GM19043 (cell line): Measurements from ENCODE around the gene WWOX.

Source experiments
- ATAC-seq: cut with Tn5 transposase; IDR thresholded peaks from one replicate; pipeline ENCODE4 v1.9.1; 2021; ENCODE audit warnings: low read depth; ENCODE audit not compliant: unreplicated experiment

Gene WWOX

GRCh38 chr16:79008036-79008868 lies 908.8 kb downstream of the WWOX start:
- no peak for ATAC-seq

DNA sequence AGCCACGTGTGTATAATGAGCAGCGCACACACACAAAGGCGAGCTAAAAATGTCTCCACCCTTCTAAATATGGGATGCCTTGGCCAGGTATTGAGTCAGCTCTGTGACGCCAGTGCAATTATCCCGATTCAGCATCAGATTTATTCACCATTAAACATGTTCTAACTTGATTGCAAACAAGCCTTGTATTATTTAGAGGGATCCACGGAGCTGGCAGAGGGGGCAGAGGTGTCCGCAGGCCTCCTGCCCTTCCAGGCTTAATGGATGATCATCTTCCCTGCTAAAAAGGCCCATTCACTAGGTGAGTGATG lies 909.4 kb downstream of the WWOX start:
- no peak for ATAC-seq

DNA sequence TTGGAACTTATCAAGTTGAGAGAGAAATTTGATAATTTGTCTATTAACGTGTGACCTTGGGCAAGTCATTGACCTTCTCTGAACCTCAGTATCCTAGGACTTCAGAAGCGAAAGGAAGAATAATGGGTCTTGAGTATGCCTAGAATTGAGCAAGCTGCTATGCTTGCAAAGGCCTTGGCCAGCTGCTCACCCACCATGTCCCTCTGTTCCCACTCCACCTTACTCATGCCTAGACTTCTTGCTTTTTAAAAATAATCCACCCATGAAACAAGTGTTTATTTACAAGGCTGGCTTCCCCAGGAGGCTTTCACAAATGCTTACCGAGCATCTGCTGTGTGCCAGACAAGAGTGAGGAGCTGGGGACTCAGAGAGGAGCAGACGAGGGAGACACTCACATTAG lies 910.4 kb downstream of the WWOX start:
- ATAC-seq = no peak

GRCh38 chr16:79011282-79011681 lies 911.8 kb downstream of the WWOX start:
- no peak for ATAC-seq

DNA sequence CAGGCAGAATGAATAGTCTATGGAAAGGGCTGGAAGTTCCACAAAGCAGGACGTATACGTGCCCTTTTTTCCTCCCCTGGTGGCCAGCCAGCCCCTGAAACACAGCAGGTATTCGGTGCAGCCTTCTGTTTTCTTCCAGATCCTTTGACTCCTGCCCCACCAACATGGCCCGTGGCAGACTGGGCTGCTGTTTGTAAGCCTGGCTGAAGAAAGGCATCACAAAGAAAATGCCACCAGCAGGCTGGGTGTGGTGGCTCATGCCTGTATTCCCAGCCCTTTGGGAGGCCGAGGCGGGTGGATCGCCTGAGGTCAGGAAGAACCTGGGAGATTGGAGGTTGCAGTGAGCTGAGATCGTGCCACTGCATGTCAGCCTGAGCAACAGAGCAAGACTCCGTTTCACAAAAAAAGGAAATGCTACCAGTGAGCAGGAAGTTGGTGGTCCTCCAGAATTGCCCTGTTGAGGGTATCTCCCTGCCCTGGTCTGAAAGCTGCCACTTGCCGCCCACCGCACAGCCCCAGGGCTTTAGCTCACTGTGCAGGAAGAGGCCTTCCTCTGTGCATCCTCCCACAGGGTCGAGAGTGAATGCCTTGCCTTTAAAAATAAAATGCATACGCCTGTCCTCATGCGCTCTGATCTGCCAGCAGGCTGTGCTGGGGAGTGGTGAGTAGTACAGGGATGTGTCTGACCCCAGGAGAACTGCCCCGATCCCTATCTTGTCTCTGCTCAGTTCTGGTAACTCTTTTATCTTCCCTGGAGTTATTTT lies 913.4 kb downstream of the WWOX start:
- ATAC-seq = no peak

GRCh38 chr16:79013930-79014660 lies 914.6 kb downstream of the WWOX start:
- no peak for ATAC-seq

DNA sequence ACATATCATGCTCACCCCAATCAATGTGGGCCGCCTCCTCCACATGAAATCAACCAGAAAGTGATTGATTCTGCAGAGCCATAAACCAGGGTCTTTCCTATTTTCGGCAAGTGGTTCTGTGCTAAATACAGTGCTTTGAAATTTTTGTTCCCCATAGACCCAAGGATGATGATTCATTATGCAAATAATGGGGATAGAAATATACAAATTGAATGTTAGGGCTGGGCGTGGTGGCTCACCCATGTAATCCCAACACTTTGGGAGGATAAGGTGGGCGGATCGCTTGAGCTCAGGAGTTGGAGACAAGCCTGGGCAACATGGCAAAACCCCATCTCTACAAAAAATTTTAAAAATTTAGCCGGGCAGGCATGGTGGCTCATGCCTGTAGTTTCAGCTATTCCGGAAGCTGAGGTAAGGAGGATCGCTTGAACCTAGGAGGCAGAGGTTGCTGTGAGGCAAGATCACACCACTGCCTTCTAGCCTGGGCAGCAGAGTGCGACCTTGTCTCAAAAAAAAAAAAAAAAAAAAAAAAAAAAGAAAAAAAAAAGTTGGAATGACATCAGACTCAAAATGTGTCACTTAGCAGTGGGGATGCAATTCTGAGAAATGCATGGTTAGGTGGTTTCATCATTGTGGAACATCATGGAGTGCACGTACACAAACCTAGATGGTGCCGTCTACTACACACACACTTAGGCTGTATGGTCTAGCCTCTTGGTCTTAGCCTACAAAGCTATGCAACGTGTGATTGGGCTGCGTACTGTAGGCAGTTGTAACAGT lies 919.4 kb downstream of the WWOX start:
- no peak for ATAC-seq

DNA sequence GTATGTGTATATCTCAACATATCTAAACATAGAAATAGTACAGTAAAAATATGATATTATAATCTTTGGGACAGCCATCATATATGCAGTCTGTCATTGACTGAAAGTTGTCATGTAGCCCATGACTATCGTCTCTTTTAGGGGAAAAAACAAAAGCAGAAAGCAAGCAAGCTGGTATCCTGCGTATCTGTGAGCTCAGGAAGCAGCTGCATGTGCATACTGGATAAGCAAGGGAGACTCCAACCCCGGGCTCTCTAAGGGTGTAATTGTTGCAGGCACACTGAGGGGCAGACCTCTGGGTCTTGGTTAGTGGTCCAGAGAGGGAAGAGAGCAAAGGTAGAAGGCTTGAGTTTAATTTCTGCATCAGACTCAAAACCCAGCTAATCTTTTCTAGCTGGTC lies 920.0 kb downstream of the WWOX start:
- ATAC-seq = no peak

GRCh38 chr16:79021991-79022630 lies 922.7 kb downstream of the WWOX start:
- ATAC-seq = no peak

DNA sequence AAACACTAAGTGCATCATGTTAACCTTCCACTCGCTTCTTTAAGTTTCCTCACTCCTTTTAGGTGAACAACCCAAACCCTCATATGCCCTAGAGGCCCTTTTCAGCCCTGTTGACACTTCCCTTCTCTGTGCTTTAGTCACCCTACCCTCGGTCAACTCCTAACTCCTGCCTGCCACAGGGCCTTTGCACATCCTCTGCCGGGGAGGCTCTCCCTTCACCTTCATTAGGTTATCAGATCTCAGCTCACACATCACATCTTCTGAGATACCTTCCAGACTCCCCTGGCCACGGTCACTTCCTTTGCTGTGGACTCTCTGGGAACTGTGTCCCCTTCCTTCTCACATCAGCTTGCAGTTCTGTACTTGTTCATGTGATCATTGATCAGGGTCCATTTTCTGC lies 926.7 kb downstream of the WWOX start:
- no peak for ATAC-seq

DNA sequence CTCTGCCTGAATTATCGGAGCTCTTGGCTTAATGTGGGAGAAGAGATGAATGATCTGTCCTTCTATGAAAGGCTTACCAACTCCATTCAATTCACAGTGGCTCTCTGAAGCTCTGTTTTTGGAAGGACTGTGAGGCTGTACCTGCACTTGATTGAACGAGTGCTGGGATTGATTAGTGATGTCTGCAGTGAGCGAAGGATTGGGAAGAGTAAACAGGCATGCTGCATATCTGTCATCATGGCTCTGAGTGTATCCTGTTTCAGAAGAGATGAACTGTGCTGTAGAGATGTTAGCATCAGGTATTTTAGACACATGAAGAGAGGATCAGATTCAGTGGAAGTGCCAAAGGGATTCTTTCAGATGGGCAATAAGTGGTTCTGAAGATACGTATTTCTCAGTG lies 937.1 kb downstream of the WWOX start:
- no peak for ATAC-seq

DNA sequence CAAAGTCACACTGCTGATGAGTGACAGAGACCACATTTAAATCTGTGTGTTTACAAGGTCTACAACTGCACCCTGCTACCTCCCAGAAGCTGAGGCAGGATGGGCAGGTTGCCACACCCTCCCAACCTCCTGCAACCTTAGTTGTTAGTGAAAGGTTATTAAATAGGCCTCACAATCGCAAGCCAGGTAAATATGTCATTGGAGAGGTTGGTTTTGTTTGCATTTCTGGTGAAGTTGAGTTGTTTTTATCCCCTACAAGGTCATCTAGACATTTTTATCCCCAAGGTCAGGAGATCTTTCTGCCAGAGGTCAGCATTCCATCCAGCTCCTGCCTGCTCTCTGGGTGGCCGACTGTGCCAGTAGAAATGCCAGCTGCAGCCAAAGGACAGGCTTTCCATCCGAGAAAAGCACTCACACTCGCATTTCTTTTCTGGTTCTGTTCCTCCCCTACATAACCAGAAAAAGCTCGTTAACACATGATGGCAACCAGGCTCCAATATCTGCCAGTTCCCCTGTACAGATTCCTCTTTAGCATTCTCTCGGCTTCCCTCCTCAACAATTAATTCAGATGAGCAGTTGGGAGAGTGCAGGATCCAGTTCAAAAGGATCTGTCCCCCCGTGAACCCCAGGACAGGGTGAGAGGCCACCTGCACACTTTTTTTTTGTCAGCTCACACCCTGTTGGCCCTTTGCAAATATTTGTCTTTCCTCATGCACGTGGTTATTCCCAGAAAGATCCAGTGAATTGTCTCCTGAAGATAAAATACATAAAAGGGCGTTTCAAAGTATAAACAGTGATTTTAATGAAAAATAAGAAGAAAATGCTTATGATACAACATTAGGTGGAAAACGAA lies 938.3 kb downstream of the WWOX start:
- ATAC-seq = no peak

DNA sequence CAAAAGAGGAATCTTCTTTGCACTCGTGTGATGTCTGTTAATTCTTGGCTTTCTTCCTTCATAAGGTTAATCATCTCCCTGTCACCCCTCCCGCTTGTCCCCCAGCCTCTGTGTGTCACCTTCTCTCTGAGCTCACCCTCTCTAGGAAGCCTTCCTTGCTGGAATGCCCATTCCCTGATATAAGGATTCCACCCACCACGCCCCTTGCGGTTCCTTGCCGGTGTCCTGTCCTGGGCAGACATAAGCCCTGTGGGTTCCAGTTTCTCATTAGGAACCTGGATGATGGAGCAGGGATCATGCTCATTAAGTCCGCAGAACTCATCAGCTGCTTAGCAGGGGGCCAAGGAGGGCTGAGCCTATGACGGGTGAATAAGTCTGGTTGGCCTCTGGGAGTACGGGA lies 941.8 kb downstream of the WWOX start:
- no peak for ATAC-seq

DNA sequence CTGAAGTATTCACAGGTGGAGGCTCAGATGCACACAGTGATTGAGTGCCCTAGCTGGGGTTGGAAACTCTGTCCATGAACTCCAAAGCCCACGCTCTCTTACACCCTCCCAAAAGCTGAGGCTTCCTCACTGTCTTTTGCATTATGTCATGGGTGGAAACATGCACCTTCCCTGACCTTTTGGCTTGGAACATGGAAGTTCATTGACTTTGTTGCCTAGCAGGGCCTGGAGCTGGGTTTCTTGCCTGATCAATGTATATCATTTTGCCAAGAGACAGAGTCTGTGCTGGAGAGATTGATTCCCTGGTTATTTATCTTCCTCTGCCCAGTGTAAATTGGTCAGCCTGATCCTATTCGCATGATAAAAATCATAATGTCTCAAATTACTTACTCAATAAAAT lies 942.7 kb downstream of the WWOX start:
- no peak for ATAC-seq

DNA sequence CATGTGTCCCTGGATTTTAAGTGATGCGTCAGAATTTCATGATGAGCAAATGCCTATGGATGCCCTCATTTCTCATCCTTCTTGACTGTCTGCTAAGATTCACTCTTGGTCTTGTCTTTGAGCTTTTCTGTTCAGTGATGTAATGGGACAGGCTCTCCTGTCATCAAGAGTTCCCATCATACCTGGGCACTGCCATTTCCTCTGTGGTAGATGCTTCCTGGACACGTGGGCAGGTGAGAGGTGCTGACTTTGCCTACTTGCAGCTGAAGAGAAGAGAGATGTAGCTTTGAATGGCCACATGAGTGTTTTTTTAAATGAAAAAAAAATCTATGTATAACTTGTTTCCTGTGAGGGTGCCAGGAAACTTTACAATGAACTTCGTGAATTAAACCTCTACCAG lies 943.4 kb downstream of the WWOX start:
- ATAC-seq = no peak

DNA sequence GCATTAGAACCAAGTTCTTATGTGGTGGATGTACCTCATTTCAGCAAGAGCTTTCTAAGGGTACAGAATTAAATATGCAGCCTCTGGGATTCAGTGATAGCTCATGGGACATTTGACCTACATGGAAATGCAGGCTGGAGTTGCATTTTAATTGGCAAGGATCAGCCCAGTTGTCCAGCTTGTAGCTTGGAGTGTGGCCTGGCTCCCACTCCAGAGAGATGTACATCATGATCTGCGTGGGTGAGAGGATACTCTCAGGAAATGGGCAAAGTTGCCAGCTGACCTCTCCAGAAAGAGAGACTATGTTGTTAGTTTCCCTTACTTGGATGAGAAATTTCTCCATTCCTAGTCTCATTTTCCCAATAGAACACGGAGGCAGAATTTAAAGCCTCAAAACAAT lies 945.7 kb downstream of the WWOX start:
- ATAC-seq = no peak

DNA sequence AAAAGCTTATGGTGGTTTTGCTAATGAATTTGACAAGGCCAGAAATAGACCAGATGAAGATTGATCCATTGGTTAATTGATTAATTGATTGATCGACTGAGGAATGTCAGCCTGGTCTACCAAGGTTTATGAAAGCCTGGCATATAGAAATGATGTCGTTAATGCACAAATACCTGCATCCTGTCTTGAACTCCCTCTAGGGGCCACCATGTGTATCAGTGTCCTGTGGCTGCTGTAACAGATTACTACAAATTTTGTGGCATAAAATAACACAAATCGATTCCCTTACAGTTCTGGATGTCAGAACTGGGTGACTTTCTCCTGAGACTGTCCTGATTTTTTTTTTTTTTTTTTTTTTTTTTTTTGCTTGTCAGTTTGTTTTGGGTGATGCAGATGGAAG lies 947.9 kb downstream of the WWOX start:
- ATAC-seq = peak; percentile 47

DNA sequence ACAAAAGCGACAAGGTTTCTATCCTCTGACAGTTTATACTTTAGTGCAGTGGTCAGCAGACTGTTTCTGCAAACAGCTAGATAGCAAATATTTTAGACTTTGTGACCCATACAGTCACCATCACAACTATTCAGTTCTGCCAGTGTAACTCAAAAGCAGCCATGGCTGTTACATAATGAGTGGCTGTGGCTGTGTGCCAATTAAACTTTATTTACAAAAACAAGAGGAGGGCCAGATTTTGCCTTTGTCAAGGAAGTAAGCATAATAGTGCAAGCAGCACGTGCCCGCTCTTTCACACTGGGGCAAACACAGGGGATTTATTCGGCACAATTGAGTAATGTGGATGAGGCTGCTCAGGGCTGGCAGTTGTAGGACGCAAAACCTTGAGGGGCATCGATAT lies 949.6 kb downstream of the WWOX start:
- ATAC-seq = no peak

DNA sequence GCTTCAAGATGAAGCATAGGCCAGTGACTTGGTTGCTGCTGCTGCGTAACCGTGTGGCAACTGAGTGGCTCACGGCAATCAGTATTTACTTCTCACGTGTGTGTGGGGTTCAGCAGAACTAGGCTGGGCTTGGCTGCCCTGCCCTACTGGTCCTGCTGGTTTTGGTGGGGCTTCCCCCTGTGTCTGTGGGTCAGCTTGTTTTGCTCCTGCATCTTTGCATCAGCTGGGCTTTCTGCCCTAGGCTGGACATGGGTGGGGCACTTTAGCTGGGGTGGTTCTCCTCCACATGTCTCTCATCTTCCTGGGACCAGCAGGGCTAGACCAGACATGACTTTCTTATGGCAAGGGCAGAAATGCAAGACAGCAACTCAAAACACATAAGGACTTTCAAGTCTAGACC lies 950.6 kb downstream of the WWOX start:
- no peak for ATAC-seq
